ENCODE measurements around the gene MAG.

MAG gene

DNA sequence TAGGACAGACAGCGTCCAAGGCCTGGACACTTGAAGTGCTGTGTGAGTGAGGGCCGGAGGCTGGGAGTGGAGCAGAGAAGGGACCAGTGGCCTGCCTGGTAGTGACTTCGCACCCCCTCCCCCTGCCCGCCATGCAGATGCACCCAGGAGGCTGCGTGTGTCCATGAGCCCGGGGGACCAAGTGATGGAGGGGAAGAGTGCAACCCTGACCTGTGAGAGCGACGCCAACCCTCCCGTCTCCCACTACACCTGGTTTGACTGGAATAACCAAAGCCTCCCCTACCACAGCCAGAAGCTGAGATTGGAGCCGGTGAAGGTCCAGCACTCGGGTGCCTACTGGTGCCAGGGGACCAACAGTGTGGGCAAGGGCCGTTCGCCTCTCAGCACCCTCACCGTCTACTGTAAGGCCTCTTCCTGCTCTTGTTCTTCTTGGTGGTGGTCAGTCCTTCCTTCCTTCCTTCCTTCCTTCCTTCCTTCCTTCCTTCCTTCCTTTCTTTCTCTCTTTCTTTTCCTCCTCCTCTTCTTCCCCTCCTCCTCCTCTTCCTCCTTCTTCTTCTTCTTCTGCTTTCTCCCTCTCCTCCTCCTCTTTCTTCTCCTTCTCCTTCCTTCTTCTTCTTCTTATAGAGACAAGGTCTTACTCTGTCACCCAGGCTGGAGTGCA is 49.7 kb downstream of the MAG start:
- no peak for TF ChIP-seq JUND (IDR thresholded peaks at IDR 0.05; ENCODE audit: low read depth)
- in situ Hi-C loops (cut with HindIII; ENCODE audit: low pct_unique_long_range_greater_than_20kb, low sequenced_read_pairs) = no loop called here
- DNase-seq (ENCODE audit: low read depth in 1 of 2, low spot score in 1 of 2) = no peak

DNA sequence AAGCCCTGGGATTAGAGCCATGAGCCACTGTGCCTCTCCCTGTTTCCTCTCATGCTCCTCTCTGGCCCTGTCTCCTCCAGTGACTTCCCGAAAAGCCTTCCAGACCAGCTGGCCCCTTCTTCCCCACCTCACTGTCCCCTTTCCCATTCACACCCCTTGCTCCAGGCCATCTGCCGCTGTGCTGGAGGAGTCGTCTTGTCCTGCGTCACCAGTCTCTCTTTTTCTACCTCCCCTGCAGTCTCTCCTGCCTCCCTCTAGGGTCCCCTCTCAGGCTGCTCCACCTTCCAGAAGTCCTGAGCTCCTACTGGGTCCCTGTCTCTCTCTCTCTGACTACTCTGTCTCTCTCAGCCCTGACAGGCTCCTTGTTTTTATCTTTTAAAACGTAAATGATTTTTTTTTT is 50.5 kb downstream of the MAG start:
- in situ Hi-C loops (cut with HindIII; ENCODE audit: low pct_unique_long_range_greater_than_20kb, low sequenced_read_pairs) = no loop called here
- no peak for TF ChIP-seq JUND (IDR thresholded peaks at IDR 0.05; ENCODE audit: low read depth)
- DNase-seq (ENCODE audit: low read depth in 1 of 2, low spot score in 1 of 2) = no peak

DNA sequence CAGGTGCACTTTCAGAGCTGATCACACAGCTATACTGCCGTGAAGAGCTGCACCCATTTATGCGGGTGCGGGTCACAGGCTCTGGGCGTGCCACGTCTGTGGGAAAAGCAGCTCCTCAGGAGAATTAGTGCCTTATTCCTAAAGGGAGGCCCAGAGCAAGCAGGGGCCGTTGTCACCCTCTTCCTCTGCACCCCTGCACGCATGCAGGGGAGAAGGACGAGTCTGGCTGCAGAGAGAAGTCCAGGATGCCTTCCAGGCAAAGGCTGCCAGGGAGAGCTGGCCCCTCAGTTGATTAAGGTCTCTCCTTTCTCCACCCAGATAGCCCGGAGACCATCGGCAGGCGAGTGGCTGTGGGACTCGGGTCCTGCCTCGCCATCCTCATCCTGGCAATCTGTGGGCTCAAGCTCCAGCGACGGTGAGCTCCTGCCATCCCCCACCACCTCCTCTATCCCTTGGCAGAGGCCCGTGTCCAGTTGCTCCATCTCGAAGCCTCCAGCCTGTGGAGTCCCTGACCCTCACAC is 52.6 kb downstream of the MAG start:
- in situ Hi-C loops (cut with HindIII; ENCODE audit: low pct_unique_long_range_greater_than_20kb, low sequenced_read_pairs) = no loop called here
- TF ChIP-seq JUND (IDR thresholded peaks at IDR 0.05; ENCODE audit: low read depth) = no peak
- DNase-seq (ENCODE audit: low read depth in 1 of 2, low spot score in 1 of 2) = no peak

- in situ Hi-C loops (cut with HindIII; ENCODE audit: low pct_unique_long_range_greater_than_20kb, low sequenced_read_pairs) = no loop called here
- no peak for DNase-seq (ENCODE audit: low read depth in 1 of 2, low spot score in 1 of 2)
- TF ChIP-seq JUND (IDR thresholded peaks at IDR 0.05; ENCODE audit: low read depth) = no peak
Measured at GRCh38 chr19:35345671-35346111, 53.7 kb downstream of the MAG start.

DNA sequence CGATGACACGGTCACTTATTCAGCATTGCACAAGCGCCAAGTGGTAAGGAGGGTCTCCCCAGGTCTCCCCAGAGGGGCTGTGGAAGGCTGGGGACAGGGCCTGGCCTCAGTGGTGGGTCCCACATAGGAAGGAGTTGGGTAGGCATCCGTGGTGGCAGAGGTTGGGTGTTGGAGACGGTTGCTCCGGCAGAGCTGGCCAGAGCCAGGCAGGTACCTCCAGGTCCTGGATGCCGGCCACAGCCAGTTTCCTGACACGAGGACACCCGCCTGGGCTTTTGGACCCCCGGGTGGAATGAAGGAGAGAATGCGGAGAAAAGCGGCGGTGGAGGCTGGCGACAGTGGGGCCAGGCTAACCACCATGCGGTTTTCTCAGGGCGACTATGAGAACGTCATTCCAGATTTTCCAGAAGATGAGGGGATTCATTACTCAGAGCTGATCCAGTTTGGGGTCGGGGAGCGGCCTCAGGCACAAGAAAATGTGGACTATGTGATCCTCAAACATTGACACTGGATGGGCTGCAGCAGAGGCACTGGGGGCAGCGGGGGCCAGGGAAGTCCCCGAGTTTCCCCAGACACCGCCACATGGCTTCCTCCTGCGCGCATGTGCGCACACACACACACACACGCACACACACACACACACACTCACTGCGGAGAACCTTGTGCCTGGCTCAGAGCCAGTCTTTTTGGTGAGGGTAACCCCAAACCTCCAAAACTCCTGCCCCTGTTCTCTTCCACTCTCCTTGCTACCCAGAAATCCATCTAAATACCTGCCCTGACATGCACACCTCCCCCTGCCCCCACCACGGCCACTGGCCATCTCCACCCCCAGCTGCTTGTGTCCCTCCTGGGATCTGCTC is 54.5 kb downstream of the MAG start:
- no peak for DNase-seq (ENCODE audit: low read depth in 1 of 2, low spot score in 1 of 2)
- TF ChIP-seq JUND (IDR thresholded peaks at IDR 0.05; ENCODE audit: low read depth) = no peak
- in situ Hi-C loops (cut with HindIII; ENCODE audit: low pct_unique_long_range_greater_than_20kb, low sequenced_read_pairs) = no loop called here

GRCh38 chr19:35347171-35347929 is 55.4 kb downstream of the MAG start, which contains the start of gene FFAR1:
Gene FFAR1, plus strand, starts transcription at chr19:35347902. Its CDS starts 3,650 bp downstream, at chr19:35351552.
- peak in 1 of 2 experiments; percentile 28 for DNase-seq (ENCODE audit: low read depth in 1 of 2, low spot score in 1 of 2)
- TF ChIP-seq JUND (IDR thresholded peaks at IDR 0.05; ENCODE audit: low read depth) = no peak
- in situ Hi-C loops (cut with HindIII; ENCODE audit: low pct_unique_long_range_greater_than_20kb, low sequenced_read_pairs) = no loop called here

DNA sequence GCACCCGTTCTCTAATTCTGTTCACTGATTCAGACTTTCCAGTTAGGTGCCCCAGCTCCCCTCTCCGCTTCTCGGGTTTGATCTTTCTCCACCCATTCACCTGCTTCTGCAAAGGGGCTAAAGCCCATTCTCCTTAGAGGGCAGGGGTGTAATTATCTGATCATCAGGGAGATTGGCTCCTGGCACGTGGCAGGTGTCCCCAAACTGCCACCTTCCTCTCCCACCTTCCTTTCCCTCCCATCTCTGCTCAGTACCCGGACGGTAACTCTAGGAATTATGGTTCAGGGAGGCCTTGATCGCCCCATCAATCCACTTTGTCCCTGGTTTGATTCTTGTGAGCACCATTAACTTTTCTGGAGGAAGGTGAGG is 56.0 kb downstream of the MAG start:
- DNase-seq (ENCODE audit: low read depth in 1 of 2, low spot score in 1 of 2) = no peak
- in situ Hi-C loops (cut with HindIII; ENCODE audit: low pct_unique_long_range_greater_than_20kb, low sequenced_read_pairs) = no loop called here
- TF ChIP-seq JUND (IDR thresholded peaks at IDR 0.05; ENCODE audit: low read depth) = no peak

- DNase-seq (ENCODE audit: low read depth in 1 of 2, low spot score in 1 of 2) = no peak
- TF ChIP-seq JUND (IDR thresholded peaks at IDR 0.05; ENCODE audit: low read depth) = no peak
- in situ Hi-C loops (cut with HindIII; ENCODE audit: low pct_unique_long_range_greater_than_20kb, low sequenced_read_pairs) = no loop called here
Measured at GRCh38 chr19:35348911-35349611, 57.1 kb downstream of the MAG start.

GRCh38 chr19:35349614-35350521 is 57.9 kb downstream of the MAG start:
- in situ Hi-C loops (cut with HindIII; ENCODE audit: low pct_unique_long_range_greater_than_20kb, low sequenced_read_pairs) = no loop called here
- no peak for TF ChIP-seq JUND (IDR thresholded peaks at IDR 0.05; ENCODE audit: low read depth)
- DNase-seq (ENCODE audit: low read depth in 1 of 2, low spot score in 1 of 2) = no peak

- no peak for DNase-seq (ENCODE audit: low read depth in 1 of 2, low spot score in 1 of 2)
- in situ Hi-C loops (cut with HindIII; ENCODE audit: low pct_unique_long_range_greater_than_20kb, low sequenced_read_pairs) = no loop called here
- no peak for TF ChIP-seq JUND (IDR thresholded peaks at IDR 0.05; ENCODE audit: low read depth)
Measured at GRCh38 chr19:35350591-35350990, 58.6 kb downstream of the MAG start.
